Gastroesophageal sphincter (tissue), 3 donors: ENCODE results near the gene RAB6A.

Source experiments
- CTCF ChIP-seq, 4 experiments: fragments of 200-600 bp in 2 of 4; fragments of 450-650 bp in 2 of 4; sonication (generic) in 1 of 4; IDR thresholded peaks; one replicate each; pipeline ENCODE4 v1.5.1; 2017 to 2019; ENCODE audit warnings: antibody characterized with exemption in 4 of 4, mild to moderate bottlenecking in 2 of 4, moderate library complexity in 2 of 4
- POLR2A ChIP-seq, 2 donors: fragments of 450-650 bp; IDR thresholded peaks; one replicate each; pipeline ENCODE4 v1.6.1; 2017; ENCODE audit warnings: antibody characterized with exemption in 2 of 2, mild to moderate bottlenecking in 2 of 2, moderate library complexity in 1 of 2

- TF ChIP-seq CTCF (IDR thresholded peaks at IDR 0.05): peak in 3 of 4 experiments; percentile 18 to 73 (median 70)
- peak; percentile 97 to 98 for TF ChIP-seq POLR2A (IDR thresholded peaks at IDR 0.05)
These were observed at the start of gene RAB6A for GRCh38 chr11:73760679-73761402.
